SH-SY5Y (cell line): Measurements from ENCODE around the gene FCRL6.

ENCODE experiments used
- GATA2 ChIP-seq: IDR thresholded peaks from 2 replicates; pipeline ENCODE4 v1.6.1; 2011; ENCODE audit warnings: mild to moderate bottlenecking, low read depth, low read length
- GATA3 ChIP-seq: IDR thresholded peaks from 2 replicates; pipeline ENCODE4 v1.6.1; 2011; ENCODE audit warnings: low read depth, mild to moderate bottlenecking, low read length, moderate library complexity

Gene FCRL6

GRCh38 chr1:159802111-159802510 is at the start of gene FCRL6:
TSS of gene FCRL6 (plus strand) at chr1:159802360. CDS start at chr1:159802425, 65 bp downstream.
- TF ChIP-seq GATA3 (no peak), GATA2 (no peak)

- no peak for TF ChIP-seq GATA3
- TF ChIP-seq GATA2 = no peak
Measured at GRCh38 chr1:159753386-159753785, 48.8 kb upstream of the FCRL6 start.

GRCh38 chr1:159755451-159756007 is 46.6 kb upstream of the FCRL6 start:
- TF ChIP-seq GATA3 (no peak), GATA2 (no peak)

GRCh38 chr1:159756397-159756796 is 45.8 kb upstream of the FCRL6 start:
- TF ChIP-seq GATA3 = no peak
- no peak for TF ChIP-seq GATA2

- TF ChIP-seq GATA2 (no peak), GATA3 (no peak)
Measured at GRCh38 chr1:159763686-159764085, 38.5 kb upstream of the FCRL6 start.

GRCh38 chr1:159765806-159766205 is 36.4 kb upstream of the FCRL6 start:
- no peak for TF ChIP-seq GATA3
- TF ChIP-seq GATA2 = no peak

GRCh38 chr1:159771127-159771895 is 30.8 kb upstream of the FCRL6 start:
- TF ChIP-seq GATA3 = no peak
- TF ChIP-seq GATA2 = no peak

- TF ChIP-seq GATA2 (no peak), GATA3 (no peak)
Measured at GRCh38 chr1:159774465-159774864, 27.7 kb upstream of the FCRL6 start.

GRCh38 chr1:159775716-159776115 is 26.4 kb upstream of the FCRL6 start:
- TF ChIP-seq GATA2 (no peak), GATA3 (no peak)

GRCh38 chr1:159778266-159778665 is 23.9 kb upstream of the FCRL6 start:
- TF ChIP-seq GATA3 = no peak
- TF ChIP-seq GATA2 = no peak

GRCh38 chr1:159779403-159779851 is 22.7 kb upstream of the FCRL6 start:
- TF ChIP-seq GATA2 (no peak), GATA3 (no peak)

- TF ChIP-seq GATA3 = no peak
- TF ChIP-seq GATA2 = no peak
Measured at GRCh38 chr1:159780583-159781582, 21.3 kb upstream of the FCRL6 start, which contains the start of gene DUSP23. TSS of gene DUSP23 (plus strand) at chr1:159780962. CDS start at chr1:159781101, 139 bp downstream.

- TF ChIP-seq GATA3 (no peak), GATA2 (no peak)
Measured at GRCh38 chr1:159781992-159782391, 20.2 kb upstream of the FCRL6 start.

GRCh38 chr1:159783724-159784123 is 18.4 kb upstream of the FCRL6 start:
- TF ChIP-seq GATA3 = no peak
- no peak for TF ChIP-seq GATA2
